ENCODE measurements around the gene ZSWIM7.

The ZSWIM7 gene, protein sequence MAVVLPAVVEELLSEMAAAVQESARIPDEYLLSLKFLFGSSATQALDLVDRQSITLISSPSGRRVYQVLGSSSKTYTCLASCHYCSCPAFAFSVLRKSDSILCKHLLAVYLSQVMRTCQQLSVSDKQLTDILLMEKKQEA

DNA sequence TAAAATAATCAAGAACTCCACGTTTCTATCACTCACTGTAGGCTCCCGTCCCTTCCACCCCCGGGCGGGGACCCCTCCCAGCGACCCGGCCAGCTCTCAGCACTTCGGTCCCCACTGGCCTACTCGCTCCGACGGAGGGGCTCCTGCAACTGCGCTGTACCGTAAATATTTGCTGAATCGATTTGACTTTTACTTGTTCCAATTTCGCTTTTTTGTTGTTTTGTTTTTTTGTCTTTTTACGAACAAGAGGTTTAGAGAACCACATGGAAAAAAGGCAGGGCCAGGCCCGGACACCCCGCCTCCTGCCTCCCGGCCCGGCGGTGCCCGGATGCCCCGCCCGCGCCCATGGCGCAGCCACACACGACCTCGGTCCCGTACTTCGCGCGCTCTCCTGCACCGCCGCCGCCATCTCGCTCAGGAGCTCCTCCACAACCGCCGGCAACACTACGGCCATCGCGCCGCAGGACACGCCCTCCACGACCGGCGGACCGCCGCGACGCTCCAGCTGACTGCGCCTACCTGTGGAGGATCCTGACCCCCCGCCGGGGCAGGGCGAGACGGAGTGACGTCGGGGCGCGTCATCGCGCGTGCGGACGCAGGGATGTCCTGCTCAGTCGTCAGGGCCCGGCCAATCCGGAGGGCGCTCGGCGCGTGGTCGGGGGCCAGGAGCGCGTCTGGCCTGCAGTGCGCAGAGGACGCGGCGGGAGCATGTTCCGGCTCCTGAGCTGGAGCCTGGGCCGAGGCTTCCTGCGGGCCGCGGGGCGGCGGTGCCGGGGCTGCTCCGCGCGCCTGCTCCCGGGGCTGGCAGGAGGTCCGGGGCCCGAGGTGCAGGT is at the start of gene ZSWIM7, which contains the start of gene TTC19:
ZSWIM7 (minus strand) TSS at position 564 of the 833 bp plus-strand sequence; CDS start at position 454, 110 bp downstream.
TTC19 (plus strand) TSS at position 684 of the 833 bp plus-strand sequence; CDS start at position 709, 25 bp downstream.
- peak; percentile 94 to 100 (median 99) for DNase-seq
- intact Hi-C loops (cut with DNase I), result loop anchor here (5.0 kb wide), 1 partner anchor 172 kb away; no protein-coding TSS in a partner anchor

DNA sequence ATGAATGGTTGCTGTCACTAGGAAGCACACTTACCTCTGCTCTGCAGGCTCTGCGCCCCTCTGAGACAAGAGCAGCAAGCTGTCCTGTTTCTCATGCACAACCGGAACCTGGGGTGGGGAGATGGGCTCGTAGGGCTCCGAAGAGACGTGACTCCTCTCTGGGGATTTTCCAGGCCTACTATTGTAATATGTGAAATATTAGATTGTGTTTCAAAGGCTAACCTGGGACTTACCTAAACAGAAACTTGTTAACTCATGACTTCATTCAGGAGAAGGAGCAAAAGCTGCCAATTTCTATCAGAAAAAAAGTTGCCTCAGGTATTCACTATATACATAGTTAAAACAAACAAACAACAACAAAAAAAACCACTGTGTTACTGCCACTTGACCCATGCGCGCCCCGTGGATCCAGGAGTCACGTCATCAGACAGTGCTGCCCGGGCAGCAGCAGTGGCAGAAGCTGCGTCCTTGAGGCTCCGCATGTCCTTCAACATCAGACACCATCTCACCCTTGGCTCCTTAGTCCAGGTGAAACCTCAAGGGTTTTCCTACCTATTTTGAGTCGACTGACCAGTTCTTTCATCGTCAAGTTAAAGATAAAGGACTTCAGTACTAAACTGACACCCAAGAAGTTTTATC is 49.4 kb upstream of the ZSWIM7 start:
- intact Hi-C loops (cut with DNase I), result no loop called here
- peak in 3 of 42 donors; percentile 19 to 52 (median 27) for DNase-seq

DNA sequence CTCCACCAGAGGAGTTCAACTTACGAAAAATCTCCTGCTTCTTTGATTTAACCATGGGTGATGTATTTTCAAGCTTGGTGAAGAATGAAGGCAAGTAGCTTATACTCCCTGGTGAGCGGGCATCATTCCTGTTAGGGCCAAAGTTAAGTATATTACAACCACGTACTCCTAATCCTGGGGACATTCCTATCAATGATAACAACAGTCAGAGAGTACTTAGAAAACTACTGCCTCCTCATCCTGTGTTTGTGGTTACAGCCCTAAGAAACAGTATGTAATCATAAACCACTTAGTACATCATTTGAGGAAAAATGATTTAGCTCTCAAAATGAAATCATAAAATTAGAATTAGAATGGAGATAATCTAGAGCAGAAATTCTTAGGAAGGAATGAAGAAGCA is 47.5 kb upstream of the ZSWIM7 start:
- no peak for DNase-seq
- intact Hi-C loops (cut with DNase I), result no loop called here

DNA sequence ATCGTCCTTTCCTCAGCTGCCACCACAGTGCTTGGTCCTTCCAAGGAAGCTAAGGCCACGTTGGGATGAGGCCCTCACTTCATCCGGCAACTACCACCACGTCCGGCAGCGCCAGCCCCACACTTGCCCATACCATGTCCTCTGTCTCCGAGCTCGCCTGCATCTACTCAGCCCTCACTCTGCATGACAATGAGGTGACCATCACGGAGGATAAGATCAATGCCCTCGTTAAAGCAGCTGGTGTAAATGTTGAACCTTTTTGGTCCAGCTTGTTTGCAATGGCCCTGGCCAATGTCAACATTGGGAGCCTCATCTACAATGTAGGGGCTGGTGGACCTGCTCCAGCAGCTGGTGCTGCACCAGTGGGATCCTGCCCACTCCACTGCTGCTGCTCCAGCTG is 45.0 kb upstream of the ZSWIM7 start:
- intact Hi-C loops (cut with DNase I), result no loop called here
- DNase-seq, result no peak

DNA sequence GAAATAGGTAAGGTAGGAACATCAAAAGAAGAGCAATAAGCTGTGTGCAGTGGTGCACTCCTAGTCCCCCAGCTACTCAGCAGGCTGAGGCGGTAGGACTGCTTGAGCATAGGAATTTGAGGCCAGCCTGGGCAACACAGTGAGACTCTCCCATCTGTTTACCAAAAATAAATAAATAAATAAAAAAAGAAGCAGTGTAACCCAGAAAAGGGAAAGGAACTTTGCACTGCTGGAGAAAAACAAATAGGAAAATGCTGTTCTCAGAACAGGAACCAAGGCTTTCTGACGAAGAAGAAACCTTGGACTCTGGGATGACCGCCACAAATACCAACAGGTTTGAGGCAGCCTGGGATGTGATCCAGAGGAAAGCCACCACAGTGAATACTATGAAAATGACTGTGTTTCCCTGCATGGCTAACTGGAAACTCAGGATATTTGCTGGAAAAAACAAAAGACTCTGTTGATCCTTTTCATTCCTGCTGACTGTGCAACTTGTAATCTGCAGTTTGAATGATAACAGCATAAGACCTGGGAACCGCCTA is 41.3 kb upstream of the ZSWIM7 start:
- peak in 16 of 42 donors; percentile 7 to 68 (median 40) for DNase-seq
- intact Hi-C loops (cut with DNase I), result no loop called here

DNA sequence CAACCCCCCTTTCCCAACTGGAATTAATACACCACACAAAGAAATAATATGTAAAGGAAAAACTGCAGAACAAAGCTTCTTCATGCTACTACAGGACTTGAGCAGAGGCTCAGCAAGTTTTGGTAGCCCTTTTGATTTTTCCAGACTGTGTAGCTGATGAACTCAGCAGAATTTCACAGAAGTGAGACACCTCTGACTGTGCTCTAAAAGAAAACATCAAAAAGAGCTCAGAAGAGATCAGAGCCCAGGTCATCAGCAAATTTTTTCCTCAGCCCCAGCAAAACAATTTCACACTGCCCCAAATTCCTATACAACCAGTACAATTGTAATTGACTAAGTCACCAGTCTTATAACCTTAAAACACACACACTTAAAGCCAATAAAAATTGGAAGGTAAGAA is 38.1 kb upstream of the ZSWIM7 start:
- DNase-seq, result no peak
- intact Hi-C loops (cut with DNase I), result no loop called here

DNA sequence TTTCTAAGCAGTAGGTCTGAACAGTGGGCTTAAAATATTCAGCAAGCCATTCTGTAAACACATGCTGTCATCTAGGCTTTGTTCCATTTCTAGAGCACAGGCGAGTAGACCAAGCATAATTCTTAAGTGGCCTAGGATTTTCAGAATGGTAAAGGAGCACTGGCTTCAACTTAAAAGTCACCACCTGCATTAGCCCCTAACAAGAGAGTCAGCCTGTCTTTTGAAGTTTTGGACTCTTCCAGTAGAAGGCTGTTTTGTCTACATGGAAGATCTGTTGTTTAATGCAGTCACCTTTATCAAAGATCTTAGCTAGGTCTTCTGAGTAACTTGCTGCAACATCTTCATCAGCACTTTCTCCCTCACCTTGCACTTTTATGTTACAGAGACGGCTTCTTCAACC is 36.8 kb upstream of the ZSWIM7 start:
- DNase-seq, result no peak
- intact Hi-C loops (cut with DNase I), result no loop called here

DNA sequence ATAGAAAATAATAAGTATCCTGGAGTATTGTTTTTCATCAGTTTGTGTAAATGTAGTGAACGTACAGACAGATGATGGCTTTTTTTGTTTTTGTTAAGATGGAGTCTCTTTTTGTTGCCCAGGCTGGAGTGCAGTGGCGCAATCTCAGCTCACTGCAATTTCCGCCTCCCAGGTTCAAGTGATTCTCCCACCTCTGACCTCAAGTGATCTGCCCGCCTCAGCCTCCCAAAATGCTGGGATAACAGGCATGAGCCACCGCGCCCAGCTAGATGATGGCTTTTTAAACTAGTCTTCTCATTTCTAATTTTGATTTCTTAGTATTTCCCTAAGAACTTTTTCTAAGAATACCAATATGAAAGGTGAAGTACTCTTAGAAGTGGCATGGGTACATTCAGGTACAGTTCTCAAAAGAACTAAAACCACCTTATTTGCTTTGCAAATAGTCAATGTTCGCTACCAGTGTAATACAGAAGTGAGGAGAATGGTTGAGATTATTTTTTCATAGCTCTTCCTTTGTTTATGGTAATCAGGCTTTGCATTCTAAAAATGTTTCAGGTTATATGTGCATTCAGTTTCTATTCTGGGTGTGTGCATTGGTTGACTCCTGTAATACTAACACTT is 34.3 kb upstream of the ZSWIM7 start:
- DNase-seq, result no peak
- intact Hi-C loops (cut with DNase I), result no loop called here

DNA sequence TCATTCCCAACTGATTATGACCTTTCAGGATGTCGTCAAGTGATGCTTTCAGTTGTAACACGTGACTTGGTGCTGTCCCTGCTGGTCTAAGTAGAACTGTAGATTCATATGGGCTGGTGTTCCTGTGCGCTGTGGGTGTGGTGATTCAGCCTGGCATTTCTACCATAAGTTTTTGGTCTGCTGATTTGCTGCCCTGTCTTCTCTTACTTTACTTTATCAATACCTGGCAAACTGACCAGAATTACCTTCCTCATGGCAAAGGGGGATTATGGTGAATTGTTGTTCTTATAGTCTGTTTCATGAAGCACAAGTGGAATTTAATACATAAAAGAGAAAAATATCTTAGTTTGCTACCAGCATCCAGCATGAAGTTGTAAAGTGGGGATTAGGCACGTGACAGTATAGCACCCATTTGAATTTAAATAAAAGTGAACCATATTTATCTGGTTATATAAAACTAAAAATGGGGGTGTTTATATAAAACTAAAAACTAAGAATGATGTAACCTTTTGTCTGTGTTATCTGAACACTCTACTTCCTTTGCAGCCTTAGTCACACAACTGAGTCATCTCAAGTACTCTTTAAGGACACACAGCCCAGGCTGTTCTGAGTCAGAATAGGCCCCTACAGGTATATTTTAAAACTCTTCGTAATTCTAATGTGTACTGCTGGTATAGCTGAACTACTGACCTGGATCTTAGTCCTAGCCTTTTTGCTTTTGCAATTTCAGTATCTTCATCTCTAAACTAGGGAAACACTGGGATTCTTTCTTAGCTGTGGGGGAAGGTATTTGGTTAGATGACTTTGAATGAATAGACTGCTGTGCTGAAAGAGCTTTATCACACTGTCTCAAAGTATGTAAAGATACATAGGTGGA is 28.4 kb upstream of the ZSWIM7 start:
- DNase-seq, result peak in 18 of 42 donors; percentile 17 to 84 (median 42)
- intact Hi-C loops (cut with DNase I), result no loop called here

DNA sequence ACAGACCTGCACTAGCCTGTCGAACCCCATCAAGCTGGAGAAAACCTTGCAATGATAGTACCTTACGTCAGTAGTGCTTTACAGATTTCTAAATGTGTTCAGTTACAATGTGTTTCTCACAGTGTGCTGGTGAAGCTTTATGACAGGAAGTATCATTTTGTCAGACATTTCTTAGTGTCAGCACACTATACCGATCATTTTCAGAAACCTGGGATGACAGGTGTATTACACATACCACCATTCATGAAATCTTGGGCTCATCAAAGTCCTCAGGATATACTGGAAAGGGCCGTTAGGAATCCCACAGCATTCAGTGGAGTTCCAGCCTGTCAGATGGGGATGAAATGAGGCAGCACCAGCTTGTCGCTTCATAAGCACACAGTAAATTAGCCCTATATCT is 27.4 kb upstream of the ZSWIM7 start:
- intact Hi-C loops (cut with DNase I), result no loop called here
- peak in 1 of 42 donors; percentile 7 for DNase-seq

DNA sequence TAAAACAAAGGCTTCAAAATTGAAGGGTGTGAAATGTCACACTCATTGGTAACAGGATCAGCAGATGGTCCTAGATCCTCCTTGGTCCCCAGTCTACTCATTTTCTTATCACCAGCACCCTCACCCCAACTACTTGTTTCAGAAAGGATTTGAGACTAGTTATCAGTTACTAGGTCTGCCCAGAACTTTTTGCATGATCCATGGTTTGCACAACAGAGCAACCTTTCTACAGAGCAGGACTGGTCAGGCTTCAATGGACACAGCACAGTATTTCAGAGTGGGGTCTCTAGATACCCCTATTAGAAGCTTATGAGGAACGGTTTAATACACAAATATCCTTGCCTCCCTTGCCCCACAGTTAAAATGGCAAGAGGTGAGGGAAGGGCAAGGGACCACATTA is 25.7 kb upstream of the ZSWIM7 start:
- DNase-seq, result no peak
- intact Hi-C loops (cut with DNase I), result no loop called here

DNA sequence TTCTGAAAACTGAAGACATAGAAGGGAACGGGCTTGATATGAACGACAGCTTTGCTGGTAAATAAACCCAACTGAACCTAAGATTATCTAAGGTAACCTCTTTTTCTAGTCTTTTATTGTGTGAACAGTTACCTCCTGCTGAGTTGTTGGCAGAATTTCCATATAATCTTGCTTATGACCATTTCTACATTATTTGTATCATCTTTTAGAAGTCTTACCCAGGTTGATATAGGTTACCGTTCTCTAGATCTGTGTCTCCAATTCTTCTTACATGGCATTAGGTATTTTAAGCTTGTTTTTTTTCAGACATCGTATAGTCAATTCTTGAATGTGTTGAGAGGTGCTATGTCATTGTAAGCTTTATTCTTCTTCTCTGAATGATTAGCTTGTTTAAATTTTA is 24.4 kb upstream of the ZSWIM7 start:
- DNase-seq, result no peak
- intact Hi-C loops (cut with DNase I), result no loop called here

DNA sequence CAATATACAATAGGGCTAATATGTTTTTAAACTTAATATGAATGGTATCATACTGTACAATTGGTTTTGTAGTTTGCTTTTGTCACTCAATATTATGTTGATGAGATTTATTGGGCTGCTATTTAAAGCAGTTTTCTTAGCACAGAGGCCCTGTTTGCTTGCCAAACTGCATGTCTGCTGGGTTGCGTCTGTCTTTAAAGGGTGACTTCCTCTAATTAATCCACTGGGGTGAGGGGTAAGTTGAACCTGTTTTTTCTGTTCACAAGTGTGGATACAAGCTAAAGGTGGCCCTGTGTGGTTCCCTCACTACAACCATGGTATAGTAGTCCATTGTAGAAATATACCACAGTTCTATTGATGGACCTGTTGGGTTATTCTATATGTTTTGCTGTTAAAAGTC is 19.8 kb upstream of the ZSWIM7 start:
- DNase-seq, result no peak
- intact Hi-C loops (cut with DNase I), result no loop called here

DNA sequence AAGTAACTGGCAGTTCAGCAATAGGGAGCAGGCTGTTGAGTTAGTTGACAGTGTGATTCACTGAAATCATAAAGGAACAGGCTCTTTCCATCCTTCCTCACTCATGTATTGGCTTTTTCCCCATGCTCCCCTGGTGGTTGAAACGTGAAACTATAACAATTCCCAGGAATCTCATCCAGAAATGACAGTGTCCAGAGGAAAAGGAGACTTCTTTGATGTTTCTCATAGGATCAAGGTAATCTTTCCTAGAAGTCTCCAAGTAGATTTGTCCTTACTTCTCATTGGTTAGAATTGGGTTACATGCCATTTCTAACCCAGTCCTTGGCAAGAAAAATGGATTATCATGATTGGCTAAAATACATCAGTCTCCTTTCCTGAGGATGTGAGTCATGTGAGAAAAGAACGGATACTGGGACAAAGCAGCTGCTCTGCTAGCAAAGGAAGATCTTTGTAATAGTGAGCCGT is 14.5 kb upstream of the ZSWIM7 start:
- intact Hi-C loops (cut with DNase I), result no loop called here
- DNase-seq, result peak in 2 of 42 donors; percentile 14 to 22

DNA sequence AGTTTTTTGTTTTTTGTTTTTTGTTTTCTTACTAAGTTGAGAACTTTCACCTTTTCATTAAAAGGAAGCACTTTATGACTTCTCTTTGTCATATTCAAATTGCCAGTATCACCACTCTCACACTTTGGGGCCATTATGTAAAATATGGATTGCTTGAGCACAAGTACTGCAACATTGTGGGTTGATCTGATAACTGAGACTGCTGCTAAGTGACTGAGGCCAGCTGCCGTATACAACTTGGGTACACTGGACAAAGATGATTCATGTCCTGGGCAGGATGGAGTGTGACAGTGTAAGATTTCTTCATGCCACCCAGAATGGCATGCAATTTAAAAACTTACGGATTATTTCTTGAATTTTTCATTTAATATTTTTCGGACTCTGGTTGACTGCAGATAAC is 7.9 kb upstream of the ZSWIM7 start:
- DNase-seq, result no peak
- intact Hi-C loops (cut with DNase I), result no loop called here

DNA sequence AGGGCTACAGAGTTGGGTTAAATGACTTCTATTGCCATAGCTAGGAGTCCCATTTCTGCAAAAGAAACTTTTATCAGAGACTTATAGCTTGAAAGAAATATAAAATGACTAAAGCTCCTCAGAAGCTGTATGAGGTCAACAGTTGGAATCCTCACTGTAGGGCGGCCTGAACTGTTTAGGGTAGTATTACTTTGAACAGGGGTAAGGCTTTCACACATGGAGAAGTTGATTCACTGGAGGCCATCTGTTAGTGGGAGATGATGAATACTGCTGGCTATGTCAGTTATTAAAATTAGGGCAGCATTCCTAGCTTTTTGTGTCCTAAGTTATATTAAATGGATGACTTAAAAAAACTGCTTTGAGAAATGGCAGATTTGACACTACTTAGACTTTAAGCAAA is 6.1 kb upstream of the ZSWIM7 start:
- intact Hi-C loops (cut with DNase I), result no loop called here
- no peak for DNase-seq

DNA sequence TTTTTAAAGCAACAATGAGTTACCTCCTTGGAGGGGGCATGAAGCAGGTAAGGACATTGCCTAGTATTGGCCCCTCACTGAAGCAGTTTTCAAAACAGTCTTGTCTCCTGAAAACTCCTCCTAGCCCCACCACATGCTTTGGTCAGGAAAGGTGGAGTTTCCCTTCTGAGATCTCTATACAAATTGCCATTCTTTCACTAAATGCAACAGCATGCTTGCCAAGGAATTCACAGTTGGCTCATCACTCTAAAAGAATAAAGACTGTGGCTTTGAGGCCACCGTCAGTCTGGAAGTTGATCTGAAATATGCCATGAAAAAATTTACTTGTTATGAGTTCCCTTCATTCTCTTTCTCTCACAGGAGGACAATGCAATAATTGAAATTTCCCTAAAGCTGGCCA is 4.3 kb upstream of the ZSWIM7 start:
- DNase-seq, result no peak
- intact Hi-C loops (cut with DNase I), result loop anchor here (5.0 kb wide), 1 partner anchor 213 kb away; the partner anchor contains the start of genes NCOR1 and PIGL

DNA sequence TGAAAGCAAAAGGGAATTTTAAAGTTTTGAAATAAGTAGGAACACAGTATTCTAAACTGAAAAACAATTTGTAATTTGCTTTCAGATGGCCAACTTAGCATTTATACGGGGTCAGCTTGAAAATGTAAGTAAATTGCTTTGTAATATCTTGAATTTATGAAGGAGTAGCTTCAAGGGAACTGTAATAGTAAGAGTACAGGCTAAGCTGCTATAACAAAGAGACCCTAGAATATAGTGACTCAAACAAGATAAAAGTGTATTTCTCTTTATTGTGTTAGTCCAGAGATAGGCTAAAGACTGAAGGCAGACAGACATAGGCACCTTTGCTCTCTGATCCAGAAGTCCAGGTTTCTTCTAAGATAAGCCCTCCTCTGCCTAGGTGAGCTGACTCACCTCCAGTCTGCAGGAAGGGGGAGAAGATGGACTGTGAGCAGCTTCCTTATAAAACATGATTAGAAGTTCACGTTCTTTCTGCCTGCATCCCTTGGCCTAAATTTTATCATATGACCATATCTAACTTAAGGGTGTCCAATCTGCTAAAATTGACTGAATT is 3.3 kb upstream of the ZSWIM7 start:
- DNase-seq, result no peak
- intact Hi-C loops (cut with DNase I), result loop anchor here (5.0 kb wide), 1 partner anchor 215 kb away; the partner anchor contains the start of genes NCOR1 and PIGL

All from head of caudate nucleus (tissue), 42 donors.